ENCODE measurements around the gene KRT20. TPM values are rescaled to one million over a fixed set of nuclear protein-coding genes. Genes with fewer than 3 reads are reported as not detected.

KRT20 gene
- total RNA-seq, 1 experiment from 2014 or later = not detected

DNA sequence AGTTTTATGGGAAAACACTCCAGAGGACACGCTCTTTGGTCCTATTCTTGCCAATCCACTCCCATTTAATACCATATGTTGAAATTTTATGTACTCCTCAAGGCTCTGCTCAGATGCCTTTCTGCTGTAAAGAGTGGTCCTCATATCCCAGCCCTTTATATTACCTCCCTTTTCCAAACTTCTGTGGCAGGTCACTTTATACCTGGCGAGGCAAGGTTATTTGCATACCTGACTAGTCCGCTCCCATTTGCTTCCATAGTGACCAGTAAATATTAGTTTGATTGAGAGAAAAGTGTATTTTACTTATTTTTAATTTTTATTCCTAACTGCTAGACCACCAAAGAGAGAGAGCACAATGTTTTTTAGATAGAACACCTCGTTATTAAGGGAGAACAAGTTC, 35.3 kb downstream of the KRT20 start:
- Mint-ChIP-seq H3K4me3 (no peak overlapping the region), H3K9me3 (no peaks in the 10 kb centered on the region), H3K27ac (no peak overlapping the region), H3K4me1 (peaks cover 16 to 18% of the 10 kb centered on the region in 2 experiments), H3K36me3 (ENCODE audit: insufficient read depth in 1 of 3, low read depth in 3 of 3) (no peaks in the 10 kb centered on the region), H3K27me3 (ENCODE audit: low read depth) (peaks cover 34% of the 10 kb centered on the region)
- Histone ChIP-seq H3K79me1 (ENCODE audit: insufficient read depth, low read depth, low read length, poor library complexity, severe bottlenecking) (no peaks in the 10 kb centered on the region), H3K79me2 (ENCODE audit: insufficient read depth, low read length) (no peaks in the 10 kb centered on the region), H4K5ac (ENCODE audit: insufficient read length, low read depth, low read length) (no peak overlapping the region), H2BK5ac (ENCODE audit: insufficient read length, low read length) (no peak overlapping the region), H4K8ac (replicated peaks; ENCODE audit: insufficient read length, low read depth, low read length) (no peak overlapping the region), H3K56ac (ENCODE audit: insufficient read length, low read depth, low read length) (no peak overlapping the region), H2BK120ac (ENCODE audit: low read depth, low read length, poor library complexity, severe bottlenecking) (no peak overlapping the region), H2BK15ac (ENCODE audit: low read depth, low read length) (no peak overlapping the region), H3K23me2 (ENCODE audit: insufficient read length, low read depth, low read length, poor library complexity, severe bottlenecking) (no peaks in the 10 kb centered on the region), H2BK20ac (ENCODE audit: low read depth, low read length, poor library complexity, severe bottlenecking) (no peak overlapping the region), H3K9me3 (ENCODE audit: control insufficient read depth, low read depth, low read length) (no peaks in the 10 kb centered on the region), H2AK5ac (ENCODE audit: insufficient read length, low read length) (no peak overlapping the region), H4K20me1 (ENCODE audit: control insufficient read depth, insufficient read depth, insufficient read length) (no peaks in the 10 kb centered on the region), H3K4me1 (ENCODE audit: insufficient read depth, low read length) (no peaks in the 10 kb centered on the region; the same call in 1 of the 2 replicates), H3K4me2 (ENCODE audit: insufficient read depth, insufficient read length, low read length) (no peak overlapping the region), H2BK12ac (ENCODE audit: insufficient read length, low read depth, low read length) (no peak overlapping the region), H3K14ac (ENCODE audit: insufficient read depth, low read length) (no peak overlapping the region), H3K27ac (ENCODE audit: insufficient read length, low read depth, low read length) (no peak overlapping the region), H3K4ac (ENCODE audit: low read depth, low read length) (no peak overlapping the region), H3K23ac (ENCODE audit: insufficient read length, low read depth, low read length) (no peak overlapping the region), H3T11ph (ENCODE audit: low read length) (no peak overlapping the region), H4K91ac (ENCODE audit: insufficient read length, low read depth, low read length) (no peak overlapping the region), H3K27me3 (ENCODE audit: insufficient read depth, low read length) (no peaks in the 10 kb centered on the region), H3K9ac (ENCODE audit: extremely low read depth, insufficient read length, low read length) (no peak overlapping the region), H2AFZ (ENCODE audit: low read length) (no peak overlapping the region), H3K18ac (ENCODE audit: insufficient read length, low read depth, low read length) (no peak overlapping the region)
- no peak for DNase-seq
- no CpG with 5 or more reads among the region's 4 CpGs for WGBS (ENCODE audit: extremely low coverage, insufficient read length, low lambda C conversion rate)
- TF ChIP-seq, protein P1, sequence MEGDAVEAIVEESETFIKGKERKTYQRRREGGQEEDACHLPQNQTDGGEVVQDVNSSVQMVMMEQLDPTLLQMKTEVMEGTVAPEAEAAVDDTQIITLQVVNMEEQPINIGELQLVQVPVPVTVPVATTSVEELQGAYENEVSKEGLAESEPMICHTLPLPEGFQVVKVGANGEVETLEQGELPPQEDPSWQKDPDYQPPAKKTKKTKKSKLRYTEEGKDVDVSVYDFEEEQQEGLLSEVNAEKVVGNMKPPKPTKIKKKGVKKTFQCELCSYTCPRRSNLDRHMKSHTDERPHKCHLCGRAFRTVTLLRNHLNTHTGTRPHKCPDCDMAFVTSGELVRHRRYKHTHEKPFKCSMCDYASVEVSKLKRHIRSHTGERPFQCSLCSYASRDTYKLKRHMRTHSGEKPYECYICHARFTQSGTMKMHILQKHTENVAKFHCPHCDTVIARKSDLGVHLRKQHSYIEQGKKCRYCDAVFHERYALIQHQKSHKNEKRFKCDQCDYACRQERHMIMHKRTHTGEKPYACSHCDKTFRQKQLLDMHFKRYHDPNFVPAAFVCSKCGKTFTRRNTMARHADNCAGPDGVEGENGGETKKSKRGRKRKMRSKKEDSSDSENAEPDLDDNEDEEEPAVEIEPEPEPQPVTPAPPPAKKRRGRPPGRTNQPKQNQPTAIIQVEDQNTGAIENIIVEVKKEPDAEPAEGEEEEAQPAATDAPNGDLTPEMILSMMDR (conservative IDR thresholded peaks at IDR 0.05) = no peak

Data from H9 (cell line).